Progenitor cell of endocrine pancreas (in vitro differentiated cells): Measurements from ENCODE around the gene PRRC2A. TPM values are rescaled to one million over a fixed set of nuclear protein-coding genes. Genes with fewer than 3 reads are reported as not detected.
A peak's percentile ranks its signal among the peaks of the same experiment; 100 is the strongest.

ENCODE experiments used
- DNase-seq: peaks from one replicate; pipeline ENCODE4 v3.0.0; 2021; ENCODE audit warnings: low spot score; ENCODE audit not compliant: unreplicated experiment
- H3K27ac Mint-ChIP-seq: 2 replicates; pipeline ENCODE4 v1.8.0; 2021; ENCODE audit warnings: mild to moderate bottlenecking, moderate library complexity, mixed read lengths
- H3K27me3 Mint-ChIP-seq: 2 replicates; pipeline ENCODE4 v1.8.0; 2021; ENCODE audit warnings: mixed read lengths
- H3K36me3 Mint-ChIP-seq: 2 replicates; pipeline ENCODE4 v1.8.0; 2022; ENCODE audit warnings: mixed read lengths; ENCODE audit not compliant: insufficient read depth
- H3K4me1 Mint-ChIP-seq: 2 replicates; pipeline ENCODE4 v1.8.0; 2021; ENCODE audit warnings: low read depth, mixed read lengths
- H3K4me3 Mint-ChIP-seq: 2 replicates; pipeline ENCODE4 v1.8.0; 2021; ENCODE audit warnings: low read depth, mild to moderate bottlenecking, moderate library complexity, mixed read lengths
- H3K9me3 Mint-ChIP-seq: 2 replicates; pipeline ENCODE4 v1.8.0; 2021; ENCODE audit warnings: low read depth, mixed read lengths
- CTCF ChIP-seq: fragments of 200-600 bp; sonication (generic); IDR thresholded peaks from one replicate; pipeline ENCODE4 v1.5.0; 2021; ENCODE audit warnings: antibody characterized with exemption, mild to moderate bottlenecking; ENCODE audit not compliant: unreplicated experiment
- total RNA-seq: library from RNA; stranded (reverse); gene quantifications from 2 replicates; pipeline ENCODE4 v1.2.1, GENCODE V29; 2021

Gene PRRC2A
- total RNA-seq, 1 donor from 2014 or later, result 272 TPM

- TF ChIP-seq CTCF, result no peak
- Mint-ChIP-seq H3K27me3 (no peaks in the 10 kb centered on the region), H3K9me3 (no peaks in the 10 kb centered on the region), H3K27ac (no peak overlapping the region), H3K4me1 (no peaks in the 10 kb centered on the region), H3K4me3 (no peak overlapping the region), H3K36me3 (peaks cover 22% of the 10 kb centered on the region)
- DNase-seq, result no peak
Measured at GRCh38 chr6:31640612-31641011, 20.1 kb downstream of the PRRC2A start.

- Mint-ChIP-seq H3K27me3 (no peaks in the 10 kb centered on the region), H3K27ac (peak overlapping the region; percentile 57), H3K4me3 (no peak overlapping the region), H3K9me3 (no peaks in the 10 kb centered on the region), H3K36me3 (peaks cover 20% of the 10 kb centered on the region), H3K4me1 (no peaks in the 10 kb centered on the region)
- no peak for TF ChIP-seq CTCF
- DNase-seq, result no peak
Measured at GRCh38 chr6:31641370-31641769, 20.9 kb downstream of the PRRC2A start.

- Mint-ChIP-seq H3K36me3 (peaks cover 18% of the 10 kb centered on the region), H3K27ac (no peak overlapping the region), H3K4me3 (no peak overlapping the region), H3K4me1 (no peaks in the 10 kb centered on the region), H3K9me3 (no peaks in the 10 kb centered on the region), H3K27me3 (no peaks in the 10 kb centered on the region)
- no peak for TF ChIP-seq CTCF
- no peak for DNase-seq
Measured at GRCh38 chr6:31642798-31643570, 22.5 kb downstream of the PRRC2A start.

GRCh38 chr6:31643818-31644454, 23.4 kb downstream of the PRRC2A start:
- no peak for DNase-seq
- Mint-ChIP-seq H3K27ac (no peak overlapping the region), H3K9me3 (no peaks in the 10 kb centered on the region), H3K36me3 (peaks cover 21% of the 10 kb centered on the region), H3K27me3 (no peaks in the 10 kb centered on the region), H3K4me1 (no peaks in the 10 kb centered on the region), H3K4me3 (no peak overlapping the region)
- no peak for TF ChIP-seq CTCF

- H3K36me3 Mint-ChIP-seq, result peaks cover 26% of the 10 kb centered on the region
- H3K27me3 Mint-ChIP-seq, result no peaks in the 10 kb centered on the region
- no peak for DNase-seq
- no peak for TF ChIP-seq CTCF
- H3K9me3 Mint-ChIP-seq, result no peaks in the 10 kb centered on the region
- H3K27ac Mint-ChIP-seq, result no peak overlapping the region
- H3K4me3 Mint-ChIP-seq, result no peak overlapping the region
- H3K4me1 Mint-ChIP-seq, result peaks cover 3% of the 10 kb centered on the region
Measured at GRCh38 chr6:31645325-31645724, 24.8 kb downstream of the PRRC2A start.
